Measurements from ENCODE around the gene KIF1A.

KIF1A gene

DNA sequence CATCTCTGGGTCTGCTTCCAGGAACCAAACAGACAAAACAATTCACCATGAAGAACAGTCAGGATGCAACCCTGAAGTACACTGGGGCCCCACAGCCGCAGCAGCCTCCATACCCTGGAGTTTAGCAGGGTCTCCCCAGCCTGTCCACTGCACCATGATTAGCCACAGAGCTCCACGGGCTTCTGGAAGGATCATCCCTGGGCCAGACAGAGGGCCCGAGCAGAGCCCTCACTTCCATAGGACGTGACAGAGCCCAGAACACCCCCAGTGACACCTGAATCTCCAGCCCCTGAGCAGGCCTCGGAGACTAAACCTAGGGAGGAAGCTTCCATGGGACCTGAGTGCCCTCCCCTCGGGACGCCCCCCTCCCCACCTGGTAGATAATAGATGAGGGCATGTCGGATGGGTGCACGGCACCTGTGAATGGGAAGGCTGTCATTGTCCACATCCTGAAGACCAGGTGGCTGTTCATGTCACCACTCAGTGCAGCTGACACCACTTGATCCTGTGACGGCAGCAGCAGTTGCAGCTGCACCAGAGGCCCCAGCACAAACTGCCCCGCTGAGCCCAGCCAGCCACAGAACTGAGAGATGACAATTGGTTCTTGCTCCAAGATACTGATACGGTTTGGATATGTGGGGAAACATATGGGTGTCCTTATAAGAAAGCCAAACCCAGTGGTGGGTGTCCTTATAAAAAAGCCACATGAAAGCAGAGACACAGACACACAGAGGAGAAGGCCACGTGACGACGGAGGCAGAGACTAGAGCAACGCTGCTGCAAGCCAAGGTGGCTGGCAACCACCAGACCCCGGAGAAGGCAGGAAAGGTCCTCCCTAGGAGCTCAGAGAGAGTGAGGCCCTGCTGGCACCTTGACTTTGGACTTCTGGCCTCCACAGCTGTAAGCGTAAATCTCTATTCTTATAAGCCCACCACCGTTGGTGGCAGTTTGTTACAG, 23.2 kb downstream of the KIF1A start:
- no peak for DNase-seq

DNA sequence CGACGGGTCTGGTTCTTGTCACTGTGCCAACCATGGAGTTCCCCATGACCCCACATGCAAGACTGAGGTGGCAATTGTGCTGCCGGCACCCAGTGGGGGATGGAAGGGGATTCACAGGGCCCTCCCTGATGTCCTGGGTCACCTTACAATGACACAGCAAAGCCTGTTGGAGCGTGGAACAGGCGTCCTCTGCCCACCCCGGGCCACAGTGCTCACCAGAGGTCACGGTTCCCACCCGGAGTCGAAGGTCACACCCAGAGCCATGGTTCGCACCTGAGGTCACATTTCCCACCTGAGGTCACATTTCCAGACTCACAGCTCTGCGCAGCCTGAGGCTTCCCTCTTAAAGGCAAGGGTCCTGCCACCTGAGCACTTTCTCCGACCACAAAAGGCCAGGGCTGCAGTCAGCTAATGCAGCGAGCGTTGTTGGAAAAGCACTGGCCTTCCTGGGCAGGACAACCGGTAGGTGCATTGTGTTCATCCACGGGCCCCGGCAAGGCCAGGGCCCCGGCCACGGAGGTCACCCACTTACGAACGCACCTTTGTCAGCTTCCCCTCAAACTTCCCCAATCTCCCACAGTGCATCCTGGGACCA, 24.0 kb downstream of the KIF1A start:
- no peak for DNase-seq

DNA sequence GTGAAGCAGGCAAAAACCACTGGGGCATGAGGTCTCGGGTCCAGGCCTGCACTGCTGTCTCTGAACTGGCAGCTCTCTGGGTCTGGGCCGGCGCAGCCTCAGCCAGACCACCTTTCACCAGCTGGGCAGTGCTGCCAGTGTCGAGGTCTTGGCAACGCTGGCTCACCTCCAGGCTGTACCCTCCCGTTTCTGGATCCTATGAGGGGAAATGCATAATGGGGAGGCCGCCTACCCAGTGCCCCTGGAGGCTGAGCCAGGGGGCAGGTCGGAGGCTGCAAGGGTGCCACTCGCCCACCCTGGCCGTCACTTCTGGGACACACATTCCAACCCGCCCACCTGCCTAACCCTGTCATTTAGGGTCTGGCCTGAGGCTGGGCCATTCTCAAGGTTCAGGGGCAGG, 24.6 kb downstream of the KIF1A start:
- DNase-seq: no peak

DNA sequence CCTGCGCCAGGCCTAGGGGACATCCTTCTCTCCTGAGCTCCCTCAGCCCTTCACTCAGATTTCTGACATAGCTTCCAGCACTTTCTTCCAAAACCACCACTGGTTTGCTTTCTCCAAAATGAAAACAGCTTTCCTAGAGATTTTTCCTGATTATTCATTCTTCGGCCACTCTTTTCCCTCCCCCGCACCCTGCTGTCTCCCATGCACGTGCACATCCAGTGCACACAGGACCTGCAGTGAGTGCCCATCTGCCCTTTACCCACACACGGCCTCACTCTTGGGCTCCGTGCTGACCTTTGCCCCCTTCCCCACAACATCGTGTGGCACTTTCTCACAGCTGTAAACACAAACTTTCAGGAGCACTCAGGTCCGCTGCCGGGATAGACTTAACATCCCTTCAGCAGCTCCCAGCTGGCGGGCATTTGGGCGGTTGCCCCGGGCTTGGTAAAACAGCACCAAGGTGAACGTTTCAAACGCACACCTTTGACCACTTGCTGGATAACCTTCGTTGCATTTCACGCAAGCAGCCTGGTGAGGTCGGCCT, 25.8 kb downstream of the KIF1A start:
- DNase-seq: no peak

DNA sequence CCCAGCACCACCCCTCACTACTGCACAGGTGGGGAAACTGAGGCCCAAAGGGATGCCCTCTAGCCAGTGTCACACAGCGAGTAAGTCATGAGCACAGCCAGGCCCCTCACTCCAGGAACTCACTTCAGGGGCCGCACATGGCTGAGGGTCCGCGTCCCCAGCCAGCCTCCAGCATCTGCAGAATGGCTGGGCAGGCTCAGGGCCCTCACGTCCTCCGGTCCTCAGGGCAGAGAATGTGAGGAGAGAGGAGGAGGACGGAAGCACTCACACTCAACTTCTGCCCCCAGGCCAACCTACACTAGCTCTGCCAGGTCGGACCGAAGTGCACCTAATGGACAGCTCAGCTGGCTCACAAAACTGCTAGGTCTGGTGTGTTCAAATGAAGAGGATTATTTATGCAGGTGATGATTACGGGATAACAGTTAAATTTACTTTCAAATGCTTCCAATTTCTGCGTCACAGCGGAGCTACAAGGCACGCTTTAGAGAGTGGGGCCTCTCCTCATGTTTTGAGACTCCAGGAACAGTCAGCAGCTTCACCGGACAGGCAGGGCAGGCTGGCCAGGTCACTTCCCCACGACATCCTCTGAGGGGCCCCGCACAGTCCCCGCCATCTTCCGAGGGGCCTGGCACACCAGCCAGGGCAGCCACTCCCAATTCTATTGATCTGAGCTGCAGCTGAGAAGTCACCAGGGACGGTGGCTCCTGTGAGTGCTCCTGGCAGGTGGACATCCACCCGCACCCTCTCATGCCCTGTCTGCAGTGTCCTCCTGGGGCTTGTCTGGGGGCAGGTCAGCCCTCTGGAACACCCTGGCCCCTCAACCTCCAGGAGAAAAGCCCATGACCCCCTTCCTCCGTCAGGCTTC, 26.5 kb downstream of the KIF1A start:
- no peak for DNase-seq

DNA sequence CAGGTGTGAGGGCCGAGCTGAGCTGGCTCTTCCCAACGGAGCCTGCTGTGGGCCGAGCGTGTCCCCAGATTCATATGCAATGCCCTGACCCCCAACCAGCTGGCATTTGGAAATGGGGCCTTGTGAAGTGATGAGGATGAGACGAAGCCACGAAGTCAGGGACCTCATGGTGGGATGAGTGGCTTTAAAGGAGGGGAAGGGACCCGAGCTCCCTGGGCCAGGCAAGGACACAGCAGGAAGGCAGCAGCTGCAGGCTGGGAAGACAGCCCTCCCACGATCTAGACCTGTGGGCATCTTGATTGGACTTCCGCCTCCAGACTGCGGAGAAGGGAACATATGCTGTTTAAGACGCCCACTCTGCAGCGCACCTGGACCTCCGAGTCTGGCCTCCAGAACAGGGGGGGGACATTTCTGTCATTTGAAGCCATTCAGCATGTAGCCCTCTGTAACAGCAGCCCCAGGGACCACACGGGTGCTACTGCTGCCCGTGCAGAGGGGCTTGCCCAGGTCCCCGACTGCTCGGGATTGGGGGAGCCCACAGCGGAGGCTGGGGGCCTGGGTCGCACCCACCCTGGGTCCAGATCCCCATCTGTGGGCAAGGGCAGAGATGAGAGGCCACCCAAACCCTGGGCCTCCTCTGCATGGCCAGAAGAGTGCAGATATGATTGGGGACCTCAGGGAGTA, 27.2 kb downstream of the KIF1A start:
- no peak for DNase-seq

DNA sequence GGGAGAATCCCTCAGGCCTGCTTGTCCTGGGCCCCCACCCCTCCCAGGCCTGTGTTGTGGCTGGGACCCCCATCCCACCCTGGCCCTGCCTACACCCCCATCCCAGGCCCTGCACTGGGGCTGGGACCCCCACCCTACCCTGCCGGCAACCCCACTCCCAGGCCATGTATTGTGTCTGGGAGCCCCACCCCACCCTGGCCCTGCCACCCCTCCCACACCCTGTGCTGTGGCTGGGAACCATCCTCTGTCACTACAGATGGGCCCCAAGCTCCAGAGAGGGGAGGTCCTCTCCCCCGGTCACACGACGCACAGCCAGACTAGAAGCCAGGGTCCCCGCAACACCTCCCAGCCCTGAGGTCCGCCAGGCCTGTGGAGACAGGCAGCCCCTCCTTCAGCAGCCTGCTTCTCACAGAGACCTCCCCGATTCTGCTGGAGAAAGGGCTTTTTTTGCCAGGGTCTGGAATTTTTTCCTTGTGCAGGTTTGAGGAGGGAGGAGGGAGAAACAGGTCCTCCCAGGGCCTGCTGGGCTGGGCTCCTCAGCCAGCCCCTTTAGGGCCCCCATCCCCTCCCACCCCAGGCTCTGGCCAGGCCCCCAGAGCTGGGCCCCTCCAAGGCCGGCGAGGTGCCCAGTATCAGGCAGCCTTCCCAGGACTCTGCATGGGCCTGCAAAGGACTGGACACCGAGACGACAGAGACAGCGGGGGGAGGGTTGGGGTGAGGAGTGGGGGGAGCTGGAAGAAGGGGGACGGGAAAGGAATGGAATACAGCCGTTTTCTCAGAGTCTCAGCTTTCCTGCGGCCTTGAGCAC, 28.0 kb downstream of the KIF1A start:
- no peak for DNase-seq

DNA sequence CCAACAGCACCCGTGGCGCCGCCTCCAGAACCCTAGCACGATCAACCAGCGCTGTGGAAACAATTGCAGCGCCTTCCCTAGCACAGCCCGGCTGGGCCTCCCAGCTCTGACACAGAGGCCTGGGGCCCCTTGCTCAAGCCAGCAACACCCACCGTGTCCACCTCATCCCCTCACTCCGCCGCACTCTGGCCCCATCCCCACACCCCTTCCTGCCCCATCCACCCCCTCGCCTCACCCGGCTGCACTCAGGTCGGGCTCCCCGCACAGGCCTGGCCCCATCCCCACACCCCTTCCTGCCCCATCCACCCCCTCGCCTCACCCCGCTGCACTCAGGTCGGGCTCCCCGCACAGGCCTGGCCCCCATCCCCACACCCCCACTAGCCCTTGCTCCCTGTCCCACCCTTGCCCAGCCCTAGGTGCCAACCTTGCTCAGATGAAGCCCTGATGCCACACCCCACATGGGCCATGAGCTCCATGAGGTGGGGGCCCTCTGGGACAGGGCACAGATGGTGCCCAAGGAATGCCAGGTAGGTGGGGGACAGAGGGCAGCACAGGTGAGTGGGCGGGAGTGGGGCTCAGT, 28.7 kb downstream of the KIF1A start:
- DNase-seq: no peak

DNA sequence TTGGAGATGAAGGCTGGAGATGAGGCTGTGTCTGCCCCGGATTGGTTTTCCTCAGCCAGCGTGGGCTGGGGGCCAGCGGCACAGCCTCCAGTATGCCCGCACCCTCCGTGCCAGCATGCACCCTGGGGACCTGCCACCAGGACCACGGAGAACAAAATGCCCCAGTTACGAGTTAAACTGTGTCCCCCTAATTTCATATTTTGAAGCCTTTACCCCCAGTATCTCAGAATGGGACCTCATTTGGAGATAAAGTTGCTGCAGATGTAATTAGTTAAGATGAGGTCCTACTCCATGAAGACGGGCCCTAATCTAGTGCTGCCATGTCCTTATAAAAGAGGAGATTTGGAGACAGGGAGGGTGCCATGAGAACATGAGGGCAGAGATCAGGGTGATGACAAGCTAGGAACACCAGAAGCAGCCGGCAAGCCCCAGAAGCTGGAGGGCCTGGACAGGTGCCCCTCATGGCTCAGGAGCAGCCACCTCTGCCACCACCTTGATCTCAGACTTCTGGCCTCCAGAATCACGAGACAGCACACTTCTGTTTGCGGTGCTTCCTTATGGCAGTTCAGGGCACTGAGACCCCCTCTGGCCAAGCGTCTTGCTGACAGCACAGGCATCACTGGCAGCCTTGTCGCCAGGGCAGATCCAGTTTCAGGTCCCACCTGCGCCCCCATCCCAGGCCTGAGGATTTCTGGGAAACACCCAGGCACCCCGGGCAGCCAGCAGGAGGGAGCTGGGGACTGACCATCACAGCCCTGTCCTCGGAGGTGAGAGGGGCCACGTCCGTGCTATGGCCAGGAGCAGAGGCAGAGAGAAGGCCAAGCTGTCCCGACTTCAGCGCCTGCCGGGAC, 29.4 kb downstream of the KIF1A start:
- no peak for DNase-seq

DNA sequence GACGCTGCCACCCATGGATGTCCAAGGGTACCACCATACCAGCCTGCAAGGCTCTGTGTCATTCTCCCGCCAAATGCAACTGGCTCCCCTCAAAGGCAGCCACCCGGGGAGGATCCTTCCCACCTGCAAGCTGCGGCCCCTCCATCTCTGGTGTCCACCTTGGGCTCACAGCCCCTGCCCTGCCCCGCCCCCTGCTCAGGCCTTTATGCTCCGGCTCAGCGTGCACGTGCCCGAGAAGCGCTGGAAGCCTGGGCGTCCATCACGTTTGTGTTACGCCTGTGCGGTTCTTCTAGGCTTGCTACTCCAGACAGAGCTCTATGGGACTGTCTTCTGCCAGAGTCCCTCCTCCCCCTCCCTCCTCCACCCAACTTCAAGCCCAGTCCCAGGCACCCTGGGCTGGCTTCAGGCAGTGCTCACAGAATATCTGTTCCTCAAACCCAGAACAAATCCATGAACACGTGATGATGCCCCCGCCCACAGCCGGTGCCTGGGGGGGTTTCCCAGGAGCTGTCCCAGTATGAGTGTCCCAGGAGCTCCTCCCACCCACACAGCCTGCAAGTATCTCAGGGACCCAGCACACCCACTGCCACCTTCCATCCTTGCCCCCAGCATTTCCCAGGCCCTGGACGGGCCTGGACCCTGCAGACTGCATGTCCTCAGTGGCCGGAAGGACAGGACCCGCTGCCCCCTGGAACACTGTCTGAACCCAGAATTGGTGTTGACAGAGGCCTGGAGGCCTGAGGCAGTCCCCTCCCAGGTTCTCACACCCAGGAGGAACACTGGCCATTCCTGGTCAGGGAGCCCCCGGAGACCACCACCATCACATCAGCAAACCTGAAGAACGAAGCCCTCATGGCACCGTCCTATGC, 30.3 kb downstream of the KIF1A start:
- DNase-seq: no peak

DNA sequence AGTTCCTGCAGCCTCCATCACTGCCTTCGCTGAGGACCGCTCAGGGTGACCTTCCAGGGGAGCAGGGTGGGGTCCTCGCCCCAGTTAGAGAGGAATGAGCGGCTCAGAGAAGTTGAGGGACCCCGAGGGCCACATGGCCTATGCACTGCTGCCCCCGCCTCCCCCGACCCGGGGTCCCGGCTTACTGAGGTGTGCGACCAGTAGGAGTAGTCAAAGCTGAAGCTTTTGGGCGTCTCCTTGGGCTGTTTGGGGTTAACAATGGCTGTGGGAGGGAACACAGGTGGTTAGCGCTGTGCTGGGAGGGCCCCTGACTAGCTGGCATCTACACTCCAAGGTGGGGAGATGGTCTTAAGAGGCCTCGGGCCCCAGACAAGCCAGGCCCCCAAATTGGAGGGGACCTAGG, 31.0 kb downstream of the KIF1A start:
- no peak for DNase-seq

DNA sequence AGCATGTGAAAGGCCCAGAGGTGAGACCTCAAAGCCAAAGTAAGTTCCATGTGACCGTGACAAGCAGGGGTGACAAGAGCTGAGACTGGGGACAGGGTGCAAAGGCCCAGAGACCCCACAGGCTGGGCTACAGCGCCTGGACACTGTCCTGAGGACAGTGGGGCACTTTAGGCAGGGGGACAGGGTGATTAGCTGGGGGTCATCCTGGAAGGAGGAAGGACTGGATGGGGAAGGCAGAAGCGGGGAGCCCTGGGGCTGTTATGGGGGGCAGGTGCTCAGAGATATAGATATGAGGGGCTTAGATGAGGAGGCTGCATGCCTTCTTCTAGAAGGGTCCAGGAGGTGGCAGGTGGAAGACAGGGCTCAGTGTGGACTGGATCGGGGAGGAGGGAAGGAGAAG, 31.5 kb downstream of the KIF1A start:
- DNase-seq: no peak

DNA sequence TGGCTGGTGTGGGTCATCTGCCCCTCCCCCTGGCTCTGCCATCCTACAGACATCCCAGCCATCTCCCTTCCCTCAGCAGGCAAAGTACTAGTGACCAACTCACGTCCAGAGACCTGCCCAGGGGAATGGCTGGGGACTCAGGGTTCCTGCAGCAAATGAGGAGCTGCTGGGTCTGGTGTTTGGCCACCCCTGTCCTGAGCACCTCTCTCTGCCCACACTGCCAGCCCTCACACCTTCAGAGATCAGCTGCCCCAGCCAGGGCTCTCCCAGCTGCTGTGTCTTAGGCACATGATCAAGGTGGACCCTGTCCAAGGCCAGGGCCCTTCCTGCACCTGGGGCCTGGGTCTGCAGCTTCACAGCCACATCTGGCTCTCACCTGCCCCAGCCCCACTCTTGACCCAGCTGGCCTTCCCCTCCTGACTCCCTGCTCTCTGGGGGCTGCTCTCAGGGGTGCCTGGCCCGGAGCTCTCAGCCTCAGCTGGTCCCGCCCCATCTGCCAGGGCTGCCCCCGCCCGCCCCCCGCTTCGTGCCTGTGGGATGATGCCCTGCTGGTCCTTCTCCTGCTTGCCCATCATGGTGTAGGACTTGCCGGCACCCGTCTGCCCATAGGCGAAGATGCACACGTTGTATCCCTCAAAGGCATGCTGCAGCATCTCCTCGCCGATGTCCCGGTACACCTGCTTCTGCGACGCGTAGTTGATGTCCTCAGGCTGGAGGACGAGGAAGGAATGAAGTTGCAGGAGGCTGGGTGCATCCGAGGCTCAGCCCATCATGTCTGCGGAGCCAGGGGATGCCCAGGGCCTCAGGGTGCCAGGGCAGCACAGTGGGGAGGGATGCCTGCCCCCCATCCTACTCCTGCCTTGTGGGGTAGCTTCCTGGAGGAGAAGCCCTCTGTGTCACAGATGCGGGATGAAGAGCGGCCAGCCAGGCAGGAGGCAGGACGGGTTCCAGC, 32.2 kb downstream of the KIF1A start:
- DNase-seq: no peak

DNA sequence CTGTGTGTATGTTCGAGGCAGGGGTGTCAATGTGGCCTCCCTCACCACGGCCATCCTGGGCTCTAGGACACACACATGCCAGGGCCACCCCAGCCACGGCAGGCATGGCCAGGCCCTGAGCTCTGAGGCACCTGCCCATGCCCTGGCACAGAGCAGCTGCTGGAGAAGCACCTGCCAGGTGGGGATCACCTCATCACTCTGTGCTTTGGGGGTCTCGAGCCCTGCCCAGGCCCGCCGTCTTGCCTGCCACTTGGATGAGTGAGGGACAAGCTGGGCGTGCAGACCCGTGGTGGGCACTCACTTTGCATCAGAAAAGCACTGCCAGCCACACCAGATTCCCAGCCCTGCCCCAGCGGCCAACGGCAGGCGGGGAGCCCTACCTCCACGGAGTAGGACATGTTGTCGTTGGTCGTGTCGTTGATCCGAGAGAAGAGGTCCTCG, 33.1 kb downstream of the KIF1A start:
- DNase-seq: no peak

DNA sequence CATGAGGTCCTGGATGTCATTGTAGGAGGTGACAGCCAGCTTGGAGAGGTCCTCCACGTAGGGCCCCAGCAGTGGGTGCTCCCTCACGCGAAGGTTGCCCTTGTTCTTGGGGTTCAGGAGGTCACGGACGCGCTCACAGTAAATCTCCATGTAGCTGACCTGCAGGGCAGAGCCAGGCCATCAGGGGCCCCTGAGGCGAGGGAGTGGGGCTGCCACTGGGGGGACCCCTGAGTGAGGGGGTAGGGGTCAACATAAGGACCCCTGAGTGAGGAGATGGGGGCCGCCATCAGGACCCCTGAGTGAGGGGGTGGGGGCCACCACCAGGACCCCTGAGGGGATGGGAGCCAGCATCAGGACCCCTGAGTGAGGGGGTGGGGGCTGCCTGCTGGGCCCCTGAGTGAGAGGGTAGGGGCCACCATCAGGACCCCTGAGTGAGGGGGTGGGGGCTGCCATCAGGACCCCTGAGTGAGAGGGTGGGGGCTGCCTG, 33.6 kb downstream of the KIF1A start:
- no peak for DNase-seq

DNA sequence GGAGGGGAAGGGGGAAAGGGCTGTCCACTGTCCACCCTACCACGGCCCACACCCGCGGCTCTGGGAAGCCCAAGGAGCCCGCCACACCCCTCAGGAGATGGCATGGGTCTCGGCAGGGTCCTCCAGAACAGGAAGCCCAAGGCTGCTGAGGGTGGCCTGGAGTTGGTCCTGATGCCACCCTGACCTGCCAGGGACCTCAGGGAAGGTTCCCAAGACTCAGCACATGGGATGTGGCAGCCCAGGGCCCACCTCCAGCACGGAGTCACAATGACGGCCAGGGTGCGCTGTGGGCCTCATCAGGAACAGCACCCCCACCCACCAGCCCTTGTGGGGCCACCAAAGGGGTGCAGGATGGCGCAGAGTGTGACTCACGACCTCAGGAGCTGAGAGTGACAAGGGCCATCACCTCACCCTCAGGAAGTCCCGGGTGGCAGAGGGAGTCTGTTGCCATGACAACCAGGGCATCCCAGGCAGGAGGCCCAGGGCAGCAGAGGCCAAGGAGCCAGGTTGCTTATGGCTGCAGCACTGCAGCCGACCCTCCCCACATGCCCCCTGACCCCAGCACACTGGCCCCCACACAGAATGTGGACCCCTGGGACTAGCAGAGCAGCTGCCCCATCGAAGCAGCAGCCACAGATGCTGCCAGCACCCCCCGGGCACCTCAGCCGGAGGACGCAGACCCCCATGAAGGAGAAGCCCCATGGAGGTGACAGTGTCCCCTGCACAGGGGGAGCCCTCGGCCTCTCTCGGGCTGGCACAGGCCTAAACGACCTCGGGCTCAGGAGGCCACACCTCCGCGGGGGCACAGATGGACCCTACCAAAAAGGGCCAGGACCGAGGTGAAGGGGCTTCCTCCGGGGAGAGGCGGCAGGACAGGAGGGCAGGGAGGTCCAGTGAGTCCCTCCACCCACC, 34.3 kb downstream of the KIF1A start:
- DNase-seq: no peak
